Measurements from ENCODE around the gene DST. TPM values are rescaled to one million over a fixed set of nuclear protein-coding genes. Genes with fewer than 3 reads are reported as not detected.

The DST gene
- total RNA-seq, 2 donors from 2014 or later = 7.2 to 10.9 TPM

GRCh38 chr6:56607111-56607752 is 35.5 kb downstream of the DST start:
- Mint-ChIP-seq H3K27ac (no peak overlapping the region), H3K36me3 (no peaks in the 10 kb centered on the region), H3K9me3 (no peaks in the 10 kb centered on the region)
- DNase-seq (ENCODE audit: low spot score in 2 of 2) (no peak), ATAC-seq (peak in 1 of 2 donors; percentile 74)

GRCh38 chr6:56605435-56605834 is 37.3 kb downstream of the DST start:
- peak in 1 of 2 donors; percentile 34 for ATAC-seq

DNA sequence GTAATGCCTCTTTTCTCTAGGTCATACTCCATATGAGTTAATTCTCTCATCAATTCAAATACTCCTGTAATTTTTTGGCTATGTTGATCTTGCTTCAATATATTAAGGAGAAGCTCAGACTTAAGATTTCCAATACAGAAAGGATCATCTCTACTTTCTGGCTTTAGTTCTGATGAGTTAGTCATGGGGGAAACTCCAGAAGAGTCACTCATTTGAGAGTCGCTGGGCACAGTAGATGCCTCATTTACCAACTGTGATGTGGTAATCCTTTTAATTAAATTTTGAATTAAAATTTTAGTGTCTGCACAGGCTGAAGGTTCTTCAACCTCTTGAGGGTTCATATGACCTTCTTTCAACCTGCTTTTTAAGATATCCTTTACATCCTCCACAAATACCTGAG is 38.5 kb downstream of the DST start:
- Mint-ChIP-seq H3K36me3 (no peaks in the 10 kb centered on the region), H3K9me3 (no peaks in the 10 kb centered on the region), H3K27ac (no peak overlapping the region)
- ATAC-seq = peak; percentile 37 to 60
- DNase-seq (ENCODE audit: low spot score in 2 of 2) = no peak

More at GRCh38 chr6:56605435-56605834, 37.3 kb downstream of the DST start:
- no peak for DNase-seq (ENCODE audit: low spot score in 2 of 2)
- no peaks in the 10 kb centered on the region for H3K36me3 Mint-ChIP-seq
- H3K27ac Mint-ChIP-seq = no peak overlapping the region
- H3K9me3 Mint-ChIP-seq = no peaks in the 10 kb centered on the region

- DNase-seq (ENCODE audit: low spot score in 2 of 2) (no peak), ATAC-seq (no peak)
- Mint-ChIP-seq H3K9me3 (no peaks in the 10 kb centered on the region), H3K36me3 (no peaks in the 10 kb centered on the region), H3K27ac (no peak overlapping the region)
Observed at GRCh38 chr6:56601390-56601789, 41.3 kb downstream of the DST start.

DNA sequence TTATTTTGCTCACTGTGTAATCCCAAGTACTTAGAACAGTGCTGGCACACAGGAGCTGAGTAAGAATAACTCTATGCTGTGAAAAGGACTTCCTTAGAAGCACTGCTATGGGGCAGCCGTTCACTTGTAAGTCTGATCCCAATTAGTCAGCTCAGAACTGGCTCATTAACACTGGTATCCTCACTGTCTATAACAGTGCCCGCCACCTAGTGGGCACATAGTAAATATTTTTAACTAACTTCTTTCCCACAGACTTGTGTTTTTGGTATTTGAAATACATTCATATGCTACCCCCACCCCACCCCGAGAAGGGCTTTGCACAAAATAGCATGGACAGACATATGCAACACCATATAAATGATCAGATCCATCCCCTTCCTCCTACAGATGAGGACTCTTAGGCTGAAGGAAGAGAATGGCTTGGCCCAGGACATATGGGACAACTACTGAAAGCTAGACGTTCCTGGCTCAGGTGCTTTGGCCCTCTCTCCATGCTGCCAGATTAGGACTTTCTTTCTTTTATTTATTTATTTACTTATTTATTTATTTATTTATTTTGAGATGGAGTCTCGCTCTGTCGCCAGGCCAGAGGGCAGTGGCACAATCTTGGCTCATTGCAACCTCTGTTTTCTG is 47.1 kb downstream of the DST start:
- Mint-ChIP-seq H3K36me3 (no peaks in the 10 kb centered on the region), H3K9me3 (no peaks in the 10 kb centered on the region), H3K27ac (peak overlapping the region; percentile 16 to 23)
- ATAC-seq = peak; percentile 58 to 60
- peak in 1 of 2 donors; percentile 55 for DNase-seq (ENCODE audit: low spot score in 2 of 2)

DNA sequence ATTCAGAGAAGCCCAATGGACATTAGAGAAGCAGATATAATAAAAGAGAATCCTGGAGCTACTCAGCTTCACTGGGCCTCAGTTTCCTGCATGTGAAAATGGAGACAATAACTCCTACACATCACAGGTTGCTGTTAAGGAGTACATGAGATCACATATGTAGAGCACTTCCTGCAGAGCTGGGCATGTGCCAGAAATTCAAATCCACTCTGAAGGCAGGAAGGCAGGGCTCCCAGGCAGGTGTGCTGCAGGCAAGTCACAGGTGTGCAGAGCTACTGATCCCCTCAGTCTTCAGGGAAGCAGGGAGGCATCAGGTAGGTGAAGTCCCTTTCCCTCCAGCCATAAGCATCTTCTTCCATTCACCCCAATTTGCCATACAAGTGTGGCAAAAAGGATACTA is 48.0 kb downstream of the DST start:
- Mint-ChIP-seq H3K36me3 (no peaks in the 10 kb centered on the region), H3K9me3 (no peaks in the 10 kb centered on the region), H3K27ac (no peak overlapping the region)
- ATAC-seq = no peak
- no peak for DNase-seq (ENCODE audit: low spot score in 2 of 2)

DNA sequence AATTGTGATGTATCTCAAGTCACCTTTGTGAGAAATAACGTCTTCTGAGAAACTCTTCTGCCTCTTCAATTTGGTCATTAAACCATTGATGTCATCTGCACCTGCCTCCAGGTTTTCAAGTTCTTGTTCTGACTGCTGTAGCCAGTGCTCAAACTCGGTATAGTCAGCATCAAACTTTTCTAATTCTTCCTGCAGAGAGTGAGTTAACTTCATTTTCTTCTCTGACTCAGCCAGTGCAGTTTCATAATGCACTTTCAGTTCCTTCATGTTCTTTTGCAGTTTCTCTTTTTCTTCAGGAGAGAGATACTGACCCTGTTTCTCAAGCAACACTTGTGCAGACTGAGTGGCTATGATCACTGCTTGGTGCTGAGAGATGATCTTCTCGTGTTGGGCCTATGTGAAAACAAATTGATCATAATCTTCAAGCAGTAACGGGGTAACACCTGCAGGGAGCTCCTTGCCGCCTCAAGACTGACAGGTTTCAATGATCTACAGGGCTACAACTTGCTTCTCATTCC is 48.8 kb downstream of the DST start:
- DNase-seq (ENCODE audit: low spot score in 2 of 2) (peak in 1 of 2 donors; percentile 35), ATAC-seq (peak; percentile 90 to 94)
- peak overlapping the region; percentile 51 to 76 for H3K27ac Mint-ChIP-seq
- H3K9me3 Mint-ChIP-seq = no peaks in the 10 kb centered on the region
- no peaks in the 10 kb centered on the region for H3K36me3 Mint-ChIP-seq

DNA sequence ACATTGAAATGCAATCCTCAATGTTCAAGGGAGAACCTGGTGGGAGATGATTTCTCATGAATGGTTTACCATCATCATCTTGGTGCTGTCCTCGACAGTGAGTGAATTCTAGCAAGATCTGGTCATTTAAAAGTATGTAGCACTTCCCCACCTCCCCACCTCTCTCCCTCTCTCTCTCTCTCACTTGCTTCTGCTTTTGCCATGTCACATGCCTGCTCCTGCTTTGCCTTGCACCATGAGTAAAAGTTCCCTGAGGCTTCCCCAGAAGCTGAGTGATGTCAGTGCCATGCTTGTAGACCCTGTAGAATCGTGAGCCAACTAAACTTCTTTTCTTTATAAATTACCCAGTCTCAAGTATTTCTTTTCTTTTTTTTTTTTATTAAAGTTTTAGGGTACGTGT is 60.5 kb downstream of the DST start:
- Mint-ChIP-seq H3K27ac (no peak overlapping the region), H3K36me3 (no peaks in the 10 kb centered on the region), H3K9me3 (no peaks in the 10 kb centered on the region)
- ATAC-seq = no peak
- no peak for DNase-seq (ENCODE audit: low spot score in 2 of 2)

GRCh38 chr6:56581296-56581925 is 61.3 kb downstream of the DST start:
- ATAC-seq = no peak
- Mint-ChIP-seq H3K36me3 (no peaks in the 10 kb centered on the region), H3K27ac (no peak overlapping the region), H3K9me3 (no peaks in the 10 kb centered on the region)
- DNase-seq (ENCODE audit: low spot score in 2 of 2) = no peak

DNA sequence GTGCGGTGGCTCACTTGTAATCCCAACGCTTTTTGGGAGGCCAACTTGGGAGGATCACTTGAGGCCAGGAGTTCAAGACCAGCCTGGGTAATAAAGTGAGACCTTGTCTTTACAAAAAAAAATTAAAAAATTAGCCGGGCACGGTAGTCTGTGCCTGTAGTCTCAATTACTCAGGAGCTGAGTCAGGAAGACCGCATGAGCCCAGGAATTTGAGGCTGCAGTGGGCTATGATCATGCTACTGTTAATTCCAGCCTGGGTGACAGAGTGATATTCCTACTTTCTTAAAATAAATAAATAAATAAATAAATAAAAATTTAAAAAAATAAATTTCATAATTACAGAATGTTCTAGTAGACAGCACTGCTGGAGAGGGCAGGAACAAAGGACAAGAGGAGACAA is 62.4 kb downstream of the DST start:
- H3K36me3 Mint-ChIP-seq = no peaks in the 10 kb centered on the region
- DNase-seq (ENCODE audit: low spot score in 2 of 2) (no peak), ATAC-seq (no peak)
- no peak overlapping the region for H3K27ac Mint-ChIP-seq
- no peaks in the 10 kb centered on the region for H3K9me3 Mint-ChIP-seq

- ATAC-seq (no peak), DNase-seq (ENCODE audit: low spot score in 2 of 2) (no peak)
- Mint-ChIP-seq H3K36me3 (no peaks in the 10 kb centered on the region), H3K27ac (no peak overlapping the region), H3K9me3 (no peaks in the 10 kb centered on the region)
Observed at GRCh38 chr6:56579155-56579851, 63.4 kb downstream of the DST start.

GRCh38 chr6:56575736-56576135 is 67.0 kb downstream of the DST start:
- DNase-seq (ENCODE audit: low spot score in 2 of 2) (no peak), ATAC-seq (no peak)
- Mint-ChIP-seq H3K27ac (no peak overlapping the region), H3K36me3 (no peaks in the 10 kb centered on the region), H3K9me3 (no peaks in the 10 kb centered on the region)

DNA sequence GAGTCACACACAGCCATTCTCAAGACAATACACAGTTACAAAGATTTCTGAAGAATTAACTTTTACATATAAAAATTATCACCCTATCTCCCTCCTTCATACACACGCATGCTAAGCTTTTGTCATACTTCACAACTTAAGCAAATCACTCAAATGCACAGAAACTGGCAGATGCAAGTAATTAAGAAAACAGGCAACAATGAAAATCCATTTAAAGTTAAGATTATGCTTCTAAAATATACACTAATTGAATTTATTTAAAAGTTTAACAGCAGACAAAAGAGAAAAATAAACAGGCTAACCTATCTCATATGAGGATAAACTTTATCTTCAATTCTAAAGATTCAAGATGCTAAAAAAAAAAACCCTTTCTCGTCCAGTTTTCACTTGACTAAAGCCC is 68.4 kb downstream of the DST start:
- Mint-ChIP-seq H3K36me3 (no peaks in the 10 kb centered on the region), H3K9me3 (no peaks in the 10 kb centered on the region), H3K27ac (no peak overlapping the region)
- ATAC-seq = no peak
- no peak for DNase-seq (ENCODE audit: low spot score in 2 of 2)

DNA sequence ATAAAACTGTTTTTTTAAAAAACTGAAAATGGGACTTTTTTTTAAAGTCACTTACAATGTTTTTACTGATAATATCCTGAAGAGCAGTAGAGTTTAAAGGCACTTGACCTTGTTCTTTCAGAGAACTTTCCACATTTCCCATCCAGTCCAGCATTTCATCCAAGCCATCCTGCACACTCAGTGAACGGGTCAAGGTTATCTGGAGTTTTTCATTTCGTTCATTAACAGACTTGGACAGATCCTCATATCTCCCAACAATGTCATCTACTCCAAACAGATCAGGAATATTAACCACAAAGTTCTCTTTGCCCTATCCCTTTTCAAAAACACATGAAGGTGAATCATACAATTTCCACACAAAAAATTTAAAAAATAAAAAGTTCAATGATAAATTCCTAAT is 69.1 kb downstream of the DST start:
- DNase-seq (ENCODE audit: low spot score in 2 of 2) (no peak), ATAC-seq (no peak)
- H3K27ac Mint-ChIP-seq = no peak overlapping the region
- H3K9me3 Mint-ChIP-seq = no peaks in the 10 kb centered on the region
- H3K36me3 Mint-ChIP-seq = no peaks in the 10 kb centered on the region

- no peaks in the 10 kb centered on the region for H3K9me3 Mint-ChIP-seq
- DNase-seq (ENCODE audit: low spot score in 2 of 2) (no peak), ATAC-seq (no peak)
- H3K27ac Mint-ChIP-seq = no peak overlapping the region
- no peaks in the 10 kb centered on the region for H3K36me3 Mint-ChIP-seq
Observed at GRCh38 chr6:56572788-56573471, 69.8 kb downstream of the DST start.

GRCh38 chr6:56571605-56572004 is 71.1 kb downstream of the DST start:
- no peak for ATAC-seq
- no peaks in the 10 kb centered on the region for H3K9me3 Mint-ChIP-seq
- no peak for DNase-seq (ENCODE audit: low spot score in 2 of 2)
- H3K36me3 Mint-ChIP-seq = no peaks in the 10 kb centered on the region
- no peak overlapping the region for H3K27ac Mint-ChIP-seq
